ENCODE measurements around the gene RAD51B.
A peak's percentile ranks its signal among the peaks of the same experiment; 100 is the strongest.

RAD51B gene

DNA sequence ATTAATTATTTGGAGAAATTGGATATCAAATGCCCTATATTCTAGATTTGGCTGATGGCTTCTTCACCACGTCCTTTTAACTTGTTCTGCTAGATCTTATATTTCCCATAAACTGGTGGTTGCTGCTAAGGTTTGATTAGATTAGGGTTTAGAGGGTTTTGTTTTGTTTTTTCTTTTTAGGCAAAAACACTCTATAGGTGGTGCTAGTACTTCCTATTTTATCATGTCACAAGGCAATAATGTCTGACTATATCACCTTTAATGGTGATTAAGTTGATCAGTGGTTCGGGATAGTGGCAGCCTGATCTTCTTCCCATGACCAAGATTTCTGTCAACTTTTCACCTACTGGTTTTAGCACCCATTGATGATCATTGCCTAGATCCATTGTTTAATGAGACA, 455.1 kb downstream of the RAD51B start:
- TF ChIP-seq, protein P1, sequence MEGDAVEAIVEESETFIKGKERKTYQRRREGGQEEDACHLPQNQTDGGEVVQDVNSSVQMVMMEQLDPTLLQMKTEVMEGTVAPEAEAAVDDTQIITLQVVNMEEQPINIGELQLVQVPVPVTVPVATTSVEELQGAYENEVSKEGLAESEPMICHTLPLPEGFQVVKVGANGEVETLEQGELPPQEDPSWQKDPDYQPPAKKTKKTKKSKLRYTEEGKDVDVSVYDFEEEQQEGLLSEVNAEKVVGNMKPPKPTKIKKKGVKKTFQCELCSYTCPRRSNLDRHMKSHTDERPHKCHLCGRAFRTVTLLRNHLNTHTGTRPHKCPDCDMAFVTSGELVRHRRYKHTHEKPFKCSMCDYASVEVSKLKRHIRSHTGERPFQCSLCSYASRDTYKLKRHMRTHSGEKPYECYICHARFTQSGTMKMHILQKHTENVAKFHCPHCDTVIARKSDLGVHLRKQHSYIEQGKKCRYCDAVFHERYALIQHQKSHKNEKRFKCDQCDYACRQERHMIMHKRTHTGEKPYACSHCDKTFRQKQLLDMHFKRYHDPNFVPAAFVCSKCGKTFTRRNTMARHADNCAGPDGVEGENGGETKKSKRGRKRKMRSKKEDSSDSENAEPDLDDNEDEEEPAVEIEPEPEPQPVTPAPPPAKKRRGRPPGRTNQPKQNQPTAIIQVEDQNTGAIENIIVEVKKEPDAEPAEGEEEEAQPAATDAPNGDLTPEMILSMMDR (IDR thresholded peaks at IDR 0.05; ENCODE audit: unreplicated experiment in 3 of 3): no peak
- no peaks in the 10 kb centered on the region for H3K36me3 Mint-ChIP-seq (ENCODE audit: low read depth)
- H3K27ac Mint-ChIP-seq: peak overlapping the region; percentile 10 to 34 (median 15)
- H3K4me3 Mint-ChIP-seq: no peak overlapping the region
- no peaks in the 10 kb centered on the region for H3K27me3 Mint-ChIP-seq (ENCODE audit: low read depth)
- no peaks in the 10 kb centered on the region for H3K9me3 Mint-ChIP-seq
- peaks cover 54% of the 10 kb centered on the region for H3K4me1 Mint-ChIP-seq

DNA sequence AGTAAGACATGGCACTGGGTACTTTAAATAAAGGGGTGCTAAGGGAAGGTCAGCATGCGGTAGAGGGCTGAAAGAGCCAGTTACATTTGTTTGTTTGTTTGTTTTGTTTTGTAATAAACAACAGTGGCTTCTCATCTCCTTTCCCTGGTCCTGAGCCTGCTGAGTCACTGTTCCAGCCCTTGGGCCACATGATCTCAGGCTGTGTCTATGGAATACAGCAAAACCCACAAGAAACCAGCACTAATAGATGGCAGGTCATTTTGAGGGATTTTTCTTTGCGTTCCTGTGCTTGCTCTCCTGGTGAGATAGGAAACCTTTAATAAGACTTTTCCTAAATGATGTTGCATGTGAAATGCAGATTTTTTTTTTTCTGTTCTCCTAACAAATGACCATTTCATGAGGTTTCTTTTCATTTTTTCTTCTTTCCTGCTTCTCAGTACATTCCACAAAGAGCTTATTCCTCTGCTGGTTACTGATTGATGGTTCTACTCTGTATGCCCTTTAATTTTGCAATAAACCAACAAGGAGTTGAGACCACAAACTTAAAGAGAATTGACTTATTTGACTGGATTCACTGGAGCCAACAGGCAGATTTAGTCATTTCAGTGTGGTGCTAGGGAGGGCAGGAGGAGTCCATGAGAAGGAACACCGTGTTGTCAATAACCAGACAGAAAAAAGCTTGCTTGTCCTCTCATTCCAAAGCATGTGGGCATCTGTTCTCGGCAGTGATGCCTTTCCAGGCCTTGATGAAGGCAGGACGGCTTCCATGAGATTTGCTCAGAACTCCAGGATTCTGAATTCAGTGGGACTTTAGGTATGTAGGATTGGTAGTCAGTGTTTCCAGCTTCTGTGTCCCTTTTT, 459.2 kb downstream of the RAD51B start:
- Mint-ChIP-seq H3K36me3 (ENCODE audit: low read depth) (no peaks in the 10 kb centered on the region), H3K4me3 (no peak overlapping the region), H3K27me3 (ENCODE audit: low read depth) (no peaks in the 10 kb centered on the region), H3K4me1 (peaks cover 55% of the 10 kb centered on the region), H3K27ac (peak overlapping the region; percentile 87 to 91 (median 89)), H3K9me3 (no peaks in the 10 kb centered on the region)
- TF ChIP-seq, protein P1 (IDR thresholded peaks at IDR 0.05; ENCODE audit: unreplicated experiment in 3 of 3): no peak

DNA sequence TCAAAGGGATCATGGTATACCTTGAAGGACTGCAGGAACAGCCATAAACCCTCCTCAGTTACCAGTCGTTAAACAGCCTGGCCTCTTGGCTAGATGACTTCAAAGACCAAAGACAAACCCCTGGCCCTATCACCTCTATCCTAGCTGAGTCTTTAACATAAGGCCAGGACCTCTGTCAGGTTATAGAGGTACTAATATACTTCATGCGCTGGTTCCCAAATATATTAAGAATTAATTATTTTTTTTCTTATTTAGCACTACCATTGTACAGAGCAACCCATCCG, 459.8 kb downstream of the RAD51B start:
- Mint-ChIP-seq H3K27ac (peak overlapping the region; percentile 87 to 91 (median 89)), H3K4me3 (no peak overlapping the region), H3K4me1 (peaks cover 55% of the 10 kb centered on the region), H3K9me3 (no peaks in the 10 kb centered on the region), H3K27me3 (ENCODE audit: low read depth) (no peaks in the 10 kb centered on the region), H3K36me3 (ENCODE audit: low read depth) (no peaks in the 10 kb centered on the region)
- TF ChIP-seq, protein P1 (IDR thresholded peaks at IDR 0.05; ENCODE audit: unreplicated experiment in 3 of 3): no peak

DNA sequence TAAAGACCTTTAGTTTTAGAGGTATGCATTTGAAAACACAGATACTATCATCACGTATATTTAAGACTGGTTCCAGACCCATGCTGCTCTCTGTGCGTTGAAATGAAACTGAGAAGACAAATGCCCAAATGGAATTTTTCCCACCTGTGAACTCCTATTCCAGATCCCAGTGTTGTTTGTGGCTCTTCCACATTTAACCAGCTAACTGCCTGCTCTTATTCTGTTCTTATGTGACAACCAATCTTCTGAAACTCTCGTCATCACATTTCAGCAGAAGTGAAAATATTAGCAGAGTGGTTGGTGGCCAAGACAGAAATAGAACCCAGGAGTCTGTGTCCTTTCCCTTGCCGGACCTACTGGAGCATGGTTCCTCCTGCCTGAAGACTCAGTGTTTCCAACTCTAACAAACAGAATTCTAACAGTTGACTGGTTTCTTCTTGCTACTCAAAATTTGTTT, 460.2 kb downstream of the RAD51B start:
- Mint-ChIP-seq H3K36me3 (ENCODE audit: low read depth) (no peaks in the 10 kb centered on the region), H3K27me3 (ENCODE audit: low read depth) (no peaks in the 10 kb centered on the region), H3K9me3 (no peaks in the 10 kb centered on the region), H3K27ac (peak overlapping the region; percentile 42 to 84 (median 64)), H3K4me3 (no peak overlapping the region), H3K4me1 (peaks cover 55% of the 10 kb centered on the region)
- TF ChIP-seq, protein P1 (IDR thresholded peaks at IDR 0.05; ENCODE audit: unreplicated experiment in 3 of 3): no peak

DNA sequence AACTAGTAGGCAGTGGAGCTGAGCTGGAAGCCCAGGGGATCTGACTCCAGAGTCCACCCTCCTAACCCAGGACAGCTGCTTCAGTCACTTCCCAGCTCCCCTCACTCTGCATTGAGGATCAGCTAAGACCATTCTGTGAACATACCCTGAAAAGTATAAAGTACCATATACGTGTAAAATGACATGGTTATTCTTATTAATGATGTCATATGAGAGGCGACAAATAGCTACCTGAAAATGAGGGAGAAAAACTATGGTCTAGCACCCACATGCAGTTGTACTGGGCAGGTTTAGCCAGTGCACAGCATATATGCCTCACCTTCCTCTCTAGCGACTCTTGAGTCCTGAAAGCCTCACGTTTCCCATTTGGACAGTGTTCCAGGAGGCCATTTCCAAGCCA, 461.9 kb downstream of the RAD51B start:
- H3K4me3 Mint-ChIP-seq: no peak overlapping the region
- TF ChIP-seq, protein P1 (IDR thresholded peaks at IDR 0.05; ENCODE audit: unreplicated experiment in 3 of 3): no peak
- no peaks in the 10 kb centered on the region for H3K36me3 Mint-ChIP-seq (ENCODE audit: low read depth)
- peaks cover 56% of the 10 kb centered on the region for H3K4me1 Mint-ChIP-seq
- peak overlapping the region in 2 of 3 experiments; percentile 59 to 64 for H3K27ac Mint-ChIP-seq
- H3K9me3 Mint-ChIP-seq: no peaks in the 10 kb centered on the region
- no peaks in the 10 kb centered on the region for H3K27me3 Mint-ChIP-seq (ENCODE audit: low read depth)

All from nephron (organoid).